RWPE2 (cell line): Measurements from ENCODE around the gene TRAF7.

Source experiments
- ATAC-seq: fragments of 200-7000 bp; cut with Tn5 transposase; 3 replicates; pipeline ENCODE4 v1.9.1; 2021; ENCODE audit warnings: low read depth
- DNase-seq: peaks from one replicate; pipeline ENCODE4 v3.0.0-alpha.2; 2020; ENCODE audit warnings: low spot score
- H3K27ac ChIP-seq: fragments of 450-650 bp; 2 replicates; pipeline ENCODE4 v1.5.1; 2017; ENCODE audit warnings: mild to moderate bottlenecking; ENCODE audit not compliant: poor library complexity, severe bottlenecking
- H3K27me3 ChIP-seq: fragments of 250-450 bp; sonication (Bioruptor Pico); 2 replicates; pipeline ENCODE4 v1.5.1; 2021; ENCODE audit warnings: mild to moderate bottlenecking, moderate library complexity; ENCODE audit not compliant: insufficient read depth, poor library complexity, severe bottlenecking
- H3K36me3 ChIP-seq: fragments of 250-450 bp; sonication (Bioruptor Pico); 2 replicates; pipeline ENCODE4 v1.5.1; 2020; ENCODE audit warnings: low read depth, mild to moderate bottlenecking, moderate library complexity
- H3K4me1 ChIP-seq: fragments of 250-450 bp; sonication (Bioruptor Pico); 2 replicates; pipeline ENCODE4 v1.5.1; 2021; ENCODE audit warnings: mild to moderate bottlenecking, moderate library complexity; ENCODE audit not compliant: insufficient read depth, poor library complexity, severe bottlenecking
- H3K4me3 ChIP-seq: fragments of 250-450 bp; sonication (Bioruptor Pico); 2 replicates; pipeline ENCODE4 v1.5.1; 2021; ENCODE audit warnings: mild to moderate bottlenecking, moderate library complexity; ENCODE audit not compliant: severe bottlenecking
- H3K9me3 ChIP-seq: fragments of 250-450 bp; sonication (Bioruptor Pico); 2 replicates; pipeline ENCODE4 v1.5.1; 2021; ENCODE audit warnings: mild to moderate bottlenecking, moderate library complexity; ENCODE audit not compliant: severe bottlenecking
- CTCF ChIP-seq: fragments of 450-650 bp; IDR thresholded peaks from one replicate; pipeline ENCODE4 v1.5.1; 2017; ENCODE audit warnings: mild to moderate bottlenecking, moderate library complexity; ENCODE audit not compliant: poor library complexity, severe bottlenecking

Gene TRAF7

DNA sequence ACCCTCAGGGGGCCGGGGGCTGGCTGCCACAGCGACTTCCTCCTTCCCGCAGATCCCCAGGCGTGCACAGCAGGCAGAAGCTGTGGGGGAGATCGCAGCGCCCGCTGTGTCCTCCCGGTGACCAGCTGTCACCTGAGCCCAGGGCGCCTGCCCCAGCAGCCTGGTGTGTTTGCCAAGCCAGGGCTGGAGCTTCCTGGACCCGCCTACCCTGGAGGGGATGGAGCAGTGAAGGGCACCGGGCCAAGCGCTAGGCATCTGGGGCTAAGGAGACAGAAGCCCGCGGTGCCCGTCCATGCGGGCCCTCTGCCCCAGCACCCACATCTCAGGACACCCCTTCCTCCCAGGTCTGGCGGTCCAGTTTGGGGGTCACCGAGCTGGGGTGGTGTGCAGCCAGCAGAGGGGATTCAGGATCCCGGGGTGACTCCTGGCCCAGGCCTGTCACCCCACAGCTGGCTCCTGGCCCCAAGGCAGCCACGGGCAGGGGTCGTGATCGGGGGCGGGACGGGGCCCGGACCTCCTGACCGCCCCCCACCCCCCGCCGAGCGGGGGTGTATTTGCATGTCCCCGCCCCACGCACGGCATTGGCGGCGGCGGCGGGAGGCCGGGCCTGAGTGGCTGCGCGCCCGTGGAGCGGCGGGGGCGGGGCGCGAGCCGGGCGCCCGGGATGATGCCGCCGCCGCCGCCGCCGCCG, 7.5 kb upstream of the TRAF7 start, which contains the start of gene RAB26:
Gene RAB26 (plus strand): TSS at position 645 of the 691 bp plus-strand sequence. CDS start 159 bp downstream, outside the sequence.
- peak within 1 kb of the TSS; percentile 93 for H3K27ac ChIP-seq
- peaks cover 18% of the 10 kb centered on the region for H3K36me3 ChIP-seq
- H3K27me3 ChIP-seq: no peaks in the 10 kb centered on the region
- DNase-seq: peak; percentile 84
- H3K4me1 ChIP-seq: peaks cover 18% of the 10 kb centered on the region
- peak within 1 kb of the TSS; percentile 40 for H3K4me3 ChIP-seq
- peak; percentile 40 for ATAC-seq
- no peak for TF ChIP-seq CTCF
- H3K9me3 ChIP-seq: no peaks in the 10 kb centered on the region

- H3K9me3 ChIP-seq: no peaks in the 10 kb centered on the region
- peak; percentile 19 for TF ChIP-seq CTCF
- peaks cover 18% of the 10 kb centered on the region for H3K4me1 ChIP-seq
- peak overlapping the region; percentile 93 for H3K27ac ChIP-seq
- no peaks in the 10 kb centered on the region for H3K27me3 ChIP-seq
- DNase-seq: peak; percentile 57
- H3K36me3 ChIP-seq: peaks cover 27% of the 10 kb centered on the region
- no peak for ATAC-seq
- H3K4me3 ChIP-seq: peak overlapping the region; percentile 40
Observed at GRCh38 chr16:2148714-2149629, 6.6 kb upstream of the TRAF7 start.

- Histone ChIP-seq H3K4me1 (peaks cover 18% of the 10 kb centered on the region), H3K9me3 (no peaks in the 10 kb centered on the region), H3K4me3 (no peak overlapping the region), H3K27ac (peak overlapping the region; percentile 93), H3K36me3 (peaks cover 35% of the 10 kb centered on the region), H3K27me3 (no peaks in the 10 kb centered on the region)
- 0 out of 3 replicates have a peak, but pooled peaks have one; percentile 0 for ATAC-seq
- no peak for TF ChIP-seq CTCF
- peak; percentile 67 for DNase-seq
Observed at GRCh38 chr16:2149630-2150417, 5.8 kb upstream of the TRAF7 start.

DNA sequence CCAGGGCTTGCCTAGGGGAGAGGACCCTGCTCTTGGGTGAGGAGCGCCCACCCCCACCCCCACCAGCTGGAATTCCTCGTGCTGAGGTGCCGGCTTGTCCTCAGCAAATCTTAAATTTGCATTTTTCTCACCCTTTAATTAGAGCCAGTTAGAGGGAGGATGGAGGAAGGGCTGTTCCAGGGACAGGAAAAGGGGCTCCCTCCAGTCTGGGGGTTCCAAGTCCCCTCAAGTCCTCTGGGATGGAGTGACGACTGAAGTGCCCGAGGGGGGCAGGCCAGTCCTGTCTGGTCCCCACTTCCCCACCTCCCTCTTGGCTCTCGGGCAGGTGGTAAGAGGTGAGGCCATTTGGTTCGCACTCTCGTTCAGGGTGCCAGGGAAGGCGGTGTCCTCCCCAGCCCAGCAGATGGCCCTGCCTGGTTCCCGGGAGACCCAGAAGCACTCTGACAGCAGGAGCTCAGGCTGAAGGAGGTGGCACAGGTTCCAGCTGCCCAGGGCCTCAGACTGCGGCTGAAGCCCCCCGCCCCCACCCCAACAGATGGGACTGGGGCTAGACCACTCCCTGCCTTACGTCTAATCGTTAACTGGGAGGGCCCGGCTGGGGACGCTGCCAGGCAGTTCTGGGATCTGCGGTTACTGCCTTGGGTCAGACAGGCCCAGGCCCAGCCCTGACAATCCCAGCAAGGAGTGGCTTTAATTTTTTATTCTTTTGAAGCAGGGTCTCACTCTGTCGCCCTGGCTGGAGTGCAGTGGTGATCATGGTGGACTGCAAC, 5.0 kb upstream of the TRAF7 start:
- peak; percentile 74 for DNase-seq
- peak; percentile 5 for ATAC-seq
- H3K4me1 ChIP-seq: peaks cover 18% of the 10 kb centered on the region

More for the DNA sequence above, 5.0 kb upstream of the TRAF7 start:
- no peaks in the 10 kb centered on the region for H3K9me3 ChIP-seq
- peak overlapping the region; percentile 93 for H3K27ac ChIP-seq
- H3K36me3 ChIP-seq: peaks cover 38% of the 10 kb centered on the region
- no peaks in the 10 kb centered on the region for H3K27me3 ChIP-seq
- TF ChIP-seq CTCF: peak; percentile 25
- no peak overlapping the region for H3K4me3 ChIP-seq
